HEK293 (cell line): ENCODE data around the gene JMJD6.

Source experiments
- RBAK ChIP-seq: fragments of 450-650 bp; formaldehyde crosslinking; IDR thresholded peaks from 2 replicates; pipeline ENCODE4 v1.5.1; 2016; ENCODE audit warnings: missing biosample characterization, missing genetic modification characterization
- SCRT1 ChIP-seq: fragments of 450-650 bp; formaldehyde crosslinking; IDR thresholded peaks from 2 replicates; pipeline ENCODE4 v1.5.1; 2016; ENCODE audit warnings: missing biosample characterization, missing genetic modification characterization, borderline replicate concordance
- SETDB1 ChIP-seq: IDR thresholded peaks from one replicate; pipeline ENCODE4 v1.6.1; 2017; ENCODE audit warnings: mild to moderate bottlenecking, low read length, moderate library complexity, mixed read lengths; ENCODE audit not compliant: insufficient read length
- SP2 ChIP-seq: fragments of 450-650 bp; formaldehyde crosslinking; IDR thresholded peaks from 2 replicates; pipeline ENCODE4 v1.5.1; 2016; ENCODE audit warnings: missing biosample characterization, missing genetic modification characterization
- SP7 ChIP-seq: fragments of 450-650 bp; formaldehyde crosslinking; IDR thresholded peaks from 2 replicates; pipeline ENCODE4 v1.5.1; 2016; ENCODE audit warnings: missing biosample characterization, missing genetic modification characterization
- ZBTB1 ChIP-seq: fragments of 450-650 bp; formaldehyde crosslinking; IDR thresholded peaks from 2 replicates; pipeline ENCODE4 v1.5.1; 2016; ENCODE audit warnings: missing biosample characterization, missing genetic modification characterization
- ZBTB17 ChIP-seq: fragments of 450-650 bp; formaldehyde crosslinking; IDR thresholded peaks from 2 replicates; pipeline ENCODE4 v1.5.1; 2016; ENCODE audit warnings: missing biosample characterization, missing genetic modification characterization
- ZBTB8A ChIP-seq: fragments of 450-650 bp; formaldehyde crosslinking; IDR thresholded peaks from 2 replicates; pipeline ENCODE4 v1.5.1; 2016; ENCODE audit warnings: missing biosample characterization, missing genetic modification characterization
- ZFHX2 ChIP-seq: fragments of 450-650 bp; formaldehyde crosslinking; conservative IDR thresholded peaks from 2 replicates; pipeline ENCODE4 v1.5.1; 2016; ENCODE audit warnings: missing biosample characterization, missing genetic modification characterization
- ZIC2 ChIP-seq: fragments of 450-650 bp; formaldehyde crosslinking; IDR thresholded peaks from 2 replicates; pipeline ENCODE4 v1.5.1; 2016; ENCODE audit warnings: missing biosample characterization, missing genetic modification characterization
- ZNF10 ChIP-seq: fragments of 450-650 bp; formaldehyde crosslinking; IDR thresholded peaks from 2 replicates; pipeline ENCODE4 v1.5.1; 2017; ENCODE audit warnings: missing biosample characterization, missing genetic modification characterization
- ZNF121 ChIP-seq: fragments of 450-650 bp; formaldehyde crosslinking; IDR thresholded peaks from 2 replicates; pipeline ENCODE4 v1.5.1; 2016; ENCODE audit warnings: missing biosample characterization, missing genetic modification characterization
- ZNF138 ChIP-seq: fragments of 450-650 bp; formaldehyde crosslinking; IDR thresholded peaks from 2 replicates; pipeline ENCODE4 v1.5.1; 2016; ENCODE audit warnings: missing biosample characterization, missing genetic modification characterization, borderline replicate concordance
- ZNF16 ChIP-seq: fragments of 450-650 bp; formaldehyde crosslinking; IDR thresholded peaks from 2 replicates; pipeline ENCODE4 v1.5.1; 2016; ENCODE audit warnings: low read depth, missing biosample characterization, missing genetic modification characterization
- ZNF184 ChIP-seq: fragments of 450-650 bp; IDR thresholded peaks from 2 replicates; pipeline ENCODE4 v1.5.1; 2018; ENCODE audit warnings: missing biosample characterization, mild to moderate bottlenecking, missing genetic modification characterization
- ZNF2 ChIP-seq: fragments of 450-650 bp; formaldehyde crosslinking; IDR thresholded peaks from 2 replicates; pipeline ENCODE4 v1.5.1; 2016; ENCODE audit warnings: missing biosample characterization, missing genetic modification characterization
- ZNF202 ChIP-seq: fragments of 450-650 bp; formaldehyde crosslinking; IDR thresholded peaks from 2 replicates; pipeline ENCODE4 v1.5.1; 2016; ENCODE audit warnings: missing biosample characterization, missing genetic modification characterization, borderline replicate concordance
- ZNF221 ChIP-seq: fragments of 450-650 bp; formaldehyde crosslinking; IDR thresholded peaks from 2 replicates; pipeline ENCODE4 v1.5.1; 2017; ENCODE audit warnings: missing biosample characterization, missing genetic modification characterization, borderline replicate concordance
- ZNF239 ChIP-seq: fragments of 450-650 bp; formaldehyde crosslinking; IDR thresholded peaks from 2 replicates; pipeline ENCODE4 v1.5.1; 2016; ENCODE audit warnings: missing biosample characterization, missing genetic modification characterization
- ZNF354C ChIP-seq: fragments of 450-650 bp; formaldehyde crosslinking; IDR thresholded peaks from 2 replicates; pipeline ENCODE4 v1.5.1; 2016; ENCODE audit warnings: missing biosample characterization, missing genetic modification characterization, low read depth, borderline replicate concordance
- ZNF366 ChIP-seq: fragments of 450-650 bp; formaldehyde crosslinking; conservative IDR thresholded peaks from 2 replicates; pipeline ENCODE4 v1.5.1; 2016; ENCODE audit warnings: missing biosample characterization, missing genetic modification characterization
- ZNF416 ChIP-seq: fragments of 450-650 bp; formaldehyde crosslinking; IDR thresholded peaks from 2 replicates; pipeline ENCODE4 v1.5.1; 2016; ENCODE audit warnings: missing biosample characterization, missing genetic modification characterization
- ZNF530 ChIP-seq: fragments of 450-650 bp; formaldehyde crosslinking; IDR thresholded peaks from 2 replicates; pipeline ENCODE4 v1.5.1; 2016; ENCODE audit warnings: low read depth, missing biosample characterization, missing genetic modification characterization
- ZNF555 ChIP-seq: fragments of 450-650 bp; formaldehyde crosslinking; conservative IDR thresholded peaks from 2 replicates; pipeline ENCODE4 v1.5.1; 2017; ENCODE audit warnings: missing biosample characterization, mild to moderate bottlenecking, missing genetic modification characterization, inconsistent platforms
- ZNF560 ChIP-seq: fragments of 450-650 bp; formaldehyde crosslinking; IDR thresholded peaks from 2 replicates; pipeline ENCODE4 v1.5.1; 2017; ENCODE audit warnings: missing biosample characterization, missing genetic modification characterization, borderline replicate concordance
- ZNF610 ChIP-seq: fragments of 450-650 bp; formaldehyde crosslinking; IDR thresholded peaks from 2 replicates; pipeline ENCODE4 v1.5.1; 2016; ENCODE audit warnings: missing biosample characterization, missing genetic modification characterization, borderline replicate concordance
- ZNF621 ChIP-seq: fragments of 450-650 bp; formaldehyde crosslinking; IDR thresholded peaks from 2 replicates; pipeline ENCODE4 v1.5.1; 2017; ENCODE audit warnings: missing biosample characterization, missing genetic modification characterization
- ZNF626 ChIP-seq: fragments of 450-650 bp; sonication (Bioruptor Pico); formaldehyde crosslinking; IDR thresholded peaks from 2 replicates; pipeline ENCODE4 v1.5.1; 2018; ENCODE audit warnings: missing biosample characterization, missing genetic modification characterization, inconsistent platforms
- ZNF664 ChIP-seq: fragments of 450-650 bp; formaldehyde crosslinking; IDR thresholded peaks from 2 replicates; pipeline ENCODE4 v1.5.1; 2016; ENCODE audit warnings: missing biosample characterization, missing genetic modification characterization
- ZNF776 ChIP-seq: fragments of 450-650 bp; formaldehyde crosslinking; IDR thresholded peaks from 2 replicates; pipeline ENCODE4 v1.5.0; 2017; ENCODE audit warnings: missing biosample characterization, missing genetic modification characterization, borderline replicate concordance
- ZNF777 ChIP-seq: fragments of 450-650 bp; formaldehyde crosslinking; IDR thresholded peaks from 2 replicates; pipeline ENCODE4 v1.5.1; 2017; ENCODE audit warnings: missing biosample characterization, missing genetic modification characterization, borderline replicate concordance
- ZNF830 ChIP-seq: fragments of 450-650 bp; IDR thresholded peaks from 2 replicates; pipeline ENCODE4 v1.5.0; 2018; ENCODE audit warnings: missing biosample characterization, missing genetic modification characterization, low read depth, mild to moderate bottlenecking, moderate library complexity
- ZNF837 ChIP-seq: fragments of 450-650 bp; formaldehyde crosslinking; IDR thresholded peaks from 2 replicates; pipeline ENCODE4 v1.5.1; 2016; ENCODE audit warnings: missing biosample characterization, missing genetic modification characterization
- ZNF843 ChIP-seq: fragments of 450-650 bp; formaldehyde crosslinking; IDR thresholded peaks from 2 replicates; pipeline ENCODE4 v1.5.1; 2016; ENCODE audit warnings: missing biosample characterization, missing genetic modification characterization
- ZSCAN30 ChIP-seq: fragments of 450-650 bp; IDR thresholded peaks from 2 replicates; pipeline ENCODE4 v1.5.1; 2018; ENCODE audit warnings: missing biosample characterization, mild to moderate bottlenecking, missing genetic modification characterization, moderate library complexity
- ZXDB ChIP-seq: fragments of 450-650 bp; formaldehyde crosslinking; IDR thresholded peaks from 2 replicates; pipeline ENCODE4 v1.5.1; 2016; ENCODE audit warnings: missing biosample characterization, missing genetic modification characterization
- TF ChIP-seq, protein P1 (sequence below): fragments of 450-650 bp; formaldehyde crosslinking; IDR thresholded peaks from 2 replicates; pipeline ENCODE4 v1.5.1; 2017; ENCODE audit warnings: missing biosample characterization, missing genetic modification characterization
- TF ChIP-seq, protein P2 (sequence below): fragments of 450-650 bp; formaldehyde crosslinking; IDR thresholded peaks from 2 replicates; pipeline ENCODE4 v1.5.1; 2016; ENCODE audit warnings: missing biosample characterization, missing genetic modification characterization

JMJD6 gene

GRCh38 chr17:76736349-76737081, 10.1 kb upstream of the JMJD6 start (continued):
- TF ChIP-seq ZNF221 (tag by site-specific recombination) (no peak), ZNF354C (tag by site-specific recombination) (no peak), ZNF416 (tag by site-specific recombination) (no peak), ZNF16 (tag by site-specific recombination) (no peak), ZNF560 (no peak), ZNF202 (no peak), ZNF837 (0 out of 2 replicates have a peak, but pooled peaks have one; percentile 63), ZFHX2 (tag by site-specific recombination) (peak; percentile 90), ZNF843 (tag by site-specific recombination) (peak; percentile 25; the same call in 1 of the 2 replicates), ZNF555 (no peak), ZSCAN30 (tag by site-specific recombination) (peak; percentile 40; the same call in 1 of the 2 replicates), SP2 (tag by site-specific recombination) (peak; percentile 82), ZIC2 (tag by site-specific recombination) (peak; percentile 41; the same call in 1 of the 2 replicates), ZNF530 (tag by site-specific recombination) (no peak), ZNF2 (no peak), ZNF610 (tag by site-specific recombination) (no peak; the same call in 1 of the 2 replicates), SP7 (tag by site-specific recombination) (no peak; the same call in 1 of the 2 replicates), RBAK (tag by site-specific recombination) (no peak), ZNF184 (tag by site-specific recombination) (no peak), ZNF239 (tag by site-specific recombination) (no peak; the same call in 1 of the 2 replicates), ZNF830 (tag by site-specific recombination) (no peak), SETDB1 (no peak), ZNF777 (tag by site-specific recombination) (peak; percentile 84; the same call in 1 of the 2 replicates), ZNF10 (tag by site-specific recombination) (no peak), ZXDB (no peak), ZNF121 (tag by site-specific recombination) (no peak), ZBTB1 (tag by site-specific recombination) (peak; percentile 74; the same call in 1 of the 2 replicates), SCRT1 (tag by site-specific recombination) (no peak), ZNF776 (no peak), ZNF626 (no peak), ZNF621 (tag by site-specific recombination) (no peak), ZNF664 (tag by site-specific recombination) (no peak), ZBTB17 (tag by site-specific recombination) (peak; percentile 94), ZBTB8A (tag by site-specific recombination) (no peak), ZNF138 (tag by site-specific recombination) (no peak), ZNF366 (tag by site-specific recombination) (no peak)
- TF ChIP-seq, protein P1, sequence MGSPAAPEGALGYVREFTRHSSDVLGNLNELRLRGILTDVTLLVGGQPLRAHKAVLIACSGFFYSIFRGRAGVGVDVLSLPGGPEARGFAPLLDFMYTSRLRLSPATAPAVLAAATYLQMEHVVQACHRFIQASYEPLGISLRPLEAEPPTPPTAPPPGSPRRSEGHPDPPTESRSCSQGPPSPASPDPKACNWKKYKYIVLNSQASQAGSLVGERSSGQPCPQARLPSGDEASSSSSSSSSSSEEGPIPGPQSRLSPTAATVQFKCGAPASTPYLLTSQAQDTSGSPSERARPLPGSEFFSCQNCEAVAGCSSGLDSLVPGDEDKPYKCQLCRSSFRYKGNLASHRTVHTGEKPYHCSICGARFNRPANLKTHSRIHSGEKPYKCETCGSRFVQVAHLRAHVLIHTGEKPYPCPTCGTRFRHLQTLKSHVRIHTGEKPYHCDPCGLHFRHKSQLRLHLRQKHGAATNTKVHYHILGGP (tag by site-specific recombination) = no peak
- TF ChIP-seq, protein P2, sequence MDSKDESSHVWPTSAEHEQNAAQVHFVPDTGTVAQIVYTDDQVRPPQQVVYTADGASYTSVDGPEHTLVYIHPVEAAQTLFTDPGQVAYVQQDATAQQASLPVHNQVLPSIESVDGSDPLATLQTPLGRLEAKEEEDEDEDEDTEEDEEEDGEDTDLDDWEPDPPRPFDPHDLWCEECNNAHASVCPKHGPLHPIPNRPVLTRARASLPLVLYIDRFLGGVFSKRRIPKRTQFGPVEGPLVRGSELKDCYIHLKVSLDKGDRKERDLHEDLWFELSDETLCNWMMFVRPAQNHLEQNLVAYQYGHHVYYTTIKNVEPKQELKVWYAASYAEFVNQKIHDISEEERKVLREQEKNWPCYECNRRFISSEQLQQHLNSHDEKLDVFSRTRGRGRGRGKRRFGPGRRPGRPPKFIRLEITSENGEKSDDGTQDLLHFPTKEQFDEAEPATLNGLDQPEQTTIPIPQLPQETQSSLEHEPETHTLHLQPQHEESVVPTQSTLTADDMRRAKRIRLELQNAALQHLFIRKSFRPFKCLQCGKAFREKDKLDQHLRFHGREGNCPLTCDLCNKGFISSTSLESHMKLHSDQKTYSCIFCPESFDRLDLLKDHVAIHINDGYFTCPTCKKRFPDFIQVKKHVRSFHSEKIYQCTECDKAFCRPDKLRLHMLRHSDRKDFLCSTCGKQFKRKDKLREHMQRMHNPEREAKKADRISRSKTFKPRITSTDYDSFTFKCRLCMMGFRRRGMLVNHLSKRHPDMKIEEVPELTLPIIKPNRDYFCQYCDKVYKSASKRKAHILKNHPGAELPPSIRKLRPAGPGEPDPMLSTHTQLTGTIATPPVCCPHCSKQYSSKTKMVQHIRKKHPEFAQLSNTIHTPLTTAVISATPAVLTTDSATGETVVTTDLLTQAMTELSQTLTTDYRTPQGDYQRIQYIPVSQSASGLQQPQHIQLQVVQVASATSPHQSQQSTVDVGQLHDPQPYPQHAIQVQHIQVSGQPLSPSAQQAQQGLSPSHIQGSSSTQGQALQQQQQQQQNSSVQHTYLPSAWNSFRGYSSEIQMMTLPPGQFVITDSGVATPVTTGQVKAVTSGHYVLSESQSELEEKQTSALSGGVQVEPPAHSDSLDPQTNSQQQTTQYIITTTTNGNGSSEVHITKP (tag by site-specific recombination) = no peak
